ENCODE results near the gene TTLL11. TPM values are rescaled to one million over a fixed set of nuclear protein-coding genes. Genes with fewer than 3 reads are reported as not detected.

Gene TTLL11
- total RNA-seq, 2 experiments from 2014 or later: 0.56 to 1.4 TPM

DNA sequence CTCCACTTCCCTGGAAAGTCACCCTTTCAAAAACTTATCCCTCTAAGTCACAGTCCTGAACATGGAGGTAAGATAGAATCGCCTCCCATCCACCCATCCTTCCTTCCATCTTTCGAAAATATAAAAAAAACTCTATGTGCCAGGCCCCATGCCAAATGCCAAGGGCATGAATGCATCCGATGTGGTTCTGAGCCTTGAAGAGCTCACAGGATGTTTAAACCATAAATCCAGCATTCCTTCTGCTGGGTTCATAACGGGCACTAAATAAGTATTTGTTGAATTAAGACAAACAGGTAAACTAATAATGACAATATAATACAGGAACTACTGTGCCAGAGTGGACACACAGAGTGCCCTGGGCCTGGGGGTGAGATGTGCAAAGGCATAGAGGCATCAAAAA lies 147.3 kb downstream of the TTLL11 start:
- H3K9me3 Mint-ChIP-seq: no peaks in the 10 kb centered on the region
- no peak for ATAC-seq
- CTCF ChIA-PET: no interaction called here
- H3K4me3 Mint-ChIP-seq: no peak overlapping the region
- DNase-seq: no peak
- H3K27me3 Mint-ChIP-seq: no peaks in the 10 kb centered on the region
- no peaks in the 10 kb centered on the region for H3K36me3 Mint-ChIP-seq (ENCODE audit: low read depth)
- no peaks in the 10 kb centered on the region for H3K4me1 Mint-ChIP-seq (ENCODE audit: low read depth)
- no peak overlapping the region for H3K27ac Mint-ChIP-seq
- intact Hi-C loops (cut with micrococcal nuclease): no loop called here
- POLR2A ChIA-PET: no interaction called here
- TF ChIP-seq, protein P1, sequence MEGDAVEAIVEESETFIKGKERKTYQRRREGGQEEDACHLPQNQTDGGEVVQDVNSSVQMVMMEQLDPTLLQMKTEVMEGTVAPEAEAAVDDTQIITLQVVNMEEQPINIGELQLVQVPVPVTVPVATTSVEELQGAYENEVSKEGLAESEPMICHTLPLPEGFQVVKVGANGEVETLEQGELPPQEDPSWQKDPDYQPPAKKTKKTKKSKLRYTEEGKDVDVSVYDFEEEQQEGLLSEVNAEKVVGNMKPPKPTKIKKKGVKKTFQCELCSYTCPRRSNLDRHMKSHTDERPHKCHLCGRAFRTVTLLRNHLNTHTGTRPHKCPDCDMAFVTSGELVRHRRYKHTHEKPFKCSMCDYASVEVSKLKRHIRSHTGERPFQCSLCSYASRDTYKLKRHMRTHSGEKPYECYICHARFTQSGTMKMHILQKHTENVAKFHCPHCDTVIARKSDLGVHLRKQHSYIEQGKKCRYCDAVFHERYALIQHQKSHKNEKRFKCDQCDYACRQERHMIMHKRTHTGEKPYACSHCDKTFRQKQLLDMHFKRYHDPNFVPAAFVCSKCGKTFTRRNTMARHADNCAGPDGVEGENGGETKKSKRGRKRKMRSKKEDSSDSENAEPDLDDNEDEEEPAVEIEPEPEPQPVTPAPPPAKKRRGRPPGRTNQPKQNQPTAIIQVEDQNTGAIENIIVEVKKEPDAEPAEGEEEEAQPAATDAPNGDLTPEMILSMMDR (IDR thresholded peaks at IDR 0.05): no peak

DNA sequence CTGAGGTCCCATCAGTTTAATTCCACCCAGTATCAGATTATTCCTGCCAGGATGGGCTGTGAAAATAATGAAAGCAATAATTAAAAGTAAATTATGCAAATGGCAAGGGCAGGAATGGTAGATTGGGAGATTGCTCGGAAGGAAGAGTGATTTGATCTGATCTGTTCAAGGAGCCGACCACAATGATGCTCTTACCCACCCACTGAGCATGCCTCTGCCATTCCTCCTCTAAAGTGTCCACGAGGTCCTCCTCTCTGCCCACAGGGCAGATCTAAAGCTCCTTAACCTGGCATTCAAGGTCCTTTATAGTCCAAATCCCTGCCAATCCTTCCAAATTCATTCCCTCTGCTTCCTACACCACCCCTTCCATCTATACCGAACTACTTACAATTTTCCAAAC lies 147.8 kb downstream of the TTLL11 start:
- Mint-ChIP-seq H3K27me3 (no peaks in the 10 kb centered on the region), H3K27ac (no peak overlapping the region), H3K4me3 (no peak overlapping the region), H3K4me1 (ENCODE audit: low read depth) (no peaks in the 10 kb centered on the region), H3K9me3 (no peaks in the 10 kb centered on the region), H3K36me3 (ENCODE audit: low read depth) (no peaks in the 10 kb centered on the region)
- CTCF ChIA-PET: no interaction called here
- DNase-seq (no peak), ATAC-seq (no peak)
- intact Hi-C loops (cut with micrococcal nuclease): no loop called here
- TF ChIP-seq, protein P1 (IDR thresholded peaks at IDR 0.05): no peak
- POLR2A ChIA-PET: no interaction called here

DNA sequence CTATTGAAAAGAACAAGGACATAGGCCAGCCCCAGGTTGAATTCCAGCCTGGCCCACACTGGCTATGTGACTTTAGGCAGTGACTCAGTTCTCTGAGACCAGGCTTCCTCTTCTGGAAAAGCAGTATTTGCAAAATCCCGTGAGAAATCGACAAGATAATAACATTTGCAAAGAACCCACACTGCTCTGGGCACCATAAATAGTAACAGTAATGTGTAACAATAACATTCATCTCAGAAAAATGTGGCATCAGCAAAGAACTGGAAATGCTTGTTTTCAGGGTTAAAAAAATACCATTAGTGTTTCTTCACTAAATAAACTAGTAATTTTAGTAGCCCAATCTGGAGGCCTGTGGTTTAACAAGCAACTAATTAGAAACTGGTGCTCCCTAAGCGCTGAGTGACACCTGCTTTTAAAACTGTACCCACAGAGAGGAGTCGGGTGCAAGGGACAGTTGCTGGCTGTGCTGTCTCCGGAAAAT lies 148.4 kb downstream of the TTLL11 start:
- ATAC-seq (no peak), DNase-seq (no peak)
- Mint-ChIP-seq H3K36me3 (ENCODE audit: low read depth) (no peaks in the 10 kb centered on the region), H3K27ac (no peak overlapping the region), H3K4me3 (no peak overlapping the region), H3K9me3 (no peaks in the 10 kb centered on the region), H3K27me3 (no peaks in the 10 kb centered on the region), H3K4me1 (ENCODE audit: low read depth) (no peaks in the 10 kb centered on the region)
- POLR2A ChIA-PET: no interaction called here
- CTCF ChIA-PET: interaction anchor here (0.7 to 1.4 kb wide), 2 partner anchors 50 to 398 kb away, joined by 3 read pairs; no protein-coding TSS in a partner anchor
- intact Hi-C loops (cut with micrococcal nuclease): no loop called here
- TF ChIP-seq, protein P1 (IDR thresholded peaks at IDR 0.05): no peak

DNA sequence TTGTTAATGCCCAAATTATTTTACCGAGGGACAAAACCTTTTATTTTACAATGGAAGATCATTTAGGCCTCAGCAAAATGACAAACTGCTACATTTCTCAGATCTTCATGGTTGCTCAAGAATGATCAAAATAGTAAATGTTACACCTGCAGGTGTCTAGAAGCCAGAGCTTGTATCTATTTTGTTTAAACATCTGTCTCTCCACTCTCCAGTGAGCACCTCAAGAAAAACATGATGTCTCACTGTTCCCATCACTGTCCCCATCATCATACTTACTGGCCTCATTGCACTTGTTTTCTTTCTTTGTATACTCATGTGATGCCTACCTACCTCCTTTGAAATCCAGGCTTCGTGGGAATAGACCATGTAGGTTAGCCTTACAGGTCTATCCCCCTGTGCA lies 149.6 kb downstream of the TTLL11 start:
- POLR2A ChIA-PET: no interaction called here
- Mint-ChIP-seq H3K4me3 (no peak overlapping the region), H3K36me3 (ENCODE audit: low read depth) (no peaks in the 10 kb centered on the region), H3K27ac (no peak overlapping the region), H3K9me3 (no peaks in the 10 kb centered on the region), H3K4me1 (ENCODE audit: low read depth) (no peaks in the 10 kb centered on the region), H3K27me3 (no peaks in the 10 kb centered on the region)
- TF ChIP-seq, protein P1 (IDR thresholded peaks at IDR 0.05): no peak
- ATAC-seq (no peak), DNase-seq (no peak)
- CTCF ChIA-PET: interaction anchor here (1.4 kb wide), 1 partner anchor 397 kb away, joined by 3 read pairs; no protein-coding TSS in a partner anchor
- intact Hi-C loops (cut with micrococcal nuclease): no loop called here

DNA sequence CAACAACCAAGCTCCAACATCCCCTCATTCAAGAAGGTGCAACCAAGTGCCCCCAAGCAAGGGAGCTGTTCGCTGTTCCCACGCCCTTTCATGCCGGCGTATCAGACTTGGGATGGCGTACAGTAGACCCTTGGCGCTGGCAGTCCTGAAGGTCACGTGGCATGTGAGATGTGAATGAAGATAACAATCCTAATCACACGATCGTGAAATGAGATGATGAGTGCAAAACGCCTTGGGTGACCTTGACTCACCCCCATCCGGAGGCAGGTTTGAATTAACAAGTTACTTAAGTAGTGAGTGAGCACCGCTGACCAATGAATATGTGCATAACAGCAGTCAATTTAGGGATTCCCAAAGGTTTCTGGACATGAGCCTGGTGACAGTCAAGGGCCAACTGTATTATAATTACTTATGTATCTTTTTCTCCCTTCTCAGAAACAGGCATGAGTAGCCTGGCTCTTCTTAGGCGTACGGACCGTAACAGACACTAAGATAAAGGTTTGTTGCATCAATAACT lies 150.2 kb downstream of the TTLL11 start:
- ATAC-seq (no peak), DNase-seq (no peak)
- no peaks in the 10 kb centered on the region for H3K9me3 Mint-ChIP-seq
- intact Hi-C loops (cut with micrococcal nuclease): no loop called here
- ChIA-PET POLR2A (interaction anchor here (1.3 kb wide), 1 partner anchor 9 kb away, joined by 3 read pairs; no protein-coding TSS in a partner anchor), CTCF (no interaction called here)
- no peaks in the 10 kb centered on the region for H3K36me3 Mint-ChIP-seq (ENCODE audit: low read depth)
- H3K4me3 Mint-ChIP-seq: no peak overlapping the region
- no peaks in the 10 kb centered on the region for H3K27me3 Mint-ChIP-seq
- TF ChIP-seq, protein P1 (IDR thresholded peaks at IDR 0.05): no peak
- no peak overlapping the region for H3K27ac Mint-ChIP-seq
- no peaks in the 10 kb centered on the region for H3K4me1 Mint-ChIP-seq (ENCODE audit: low read depth)

All from activated CD8-positive, alpha-beta T cell treated with anti-CD3 and anti-CD28 coated beads for 36 hours (primary cell).